Measurements from ENCODE around the gene IL15RA. TPM values are rescaled to one million over a fixed set of nuclear protein-coding genes. Genes with fewer than 3 reads are reported as not detected.

The IL15RA gene
- total and polyA plus RNA-seq, 2 donors (not counting 1 experiment from before 2014, with no cell fraction given): 9.3 to 9.6 TPM

GRCh38 chr10:5919568-5919967, 57.8 kb downstream of the IL15RA start:
- Histone ChIP-seq H4K20me1 (ENCODE audit: control insufficient read depth, insufficient read depth, low read length, poor library complexity, severe bottlenecking) (peaks cover 4% of the 10 kb centered on the region), H3K4me3 (ENCODE audit: control extremely low read depth in 1 of 5, extremely low read depth in 1 of 5, insufficient read depth in 1 of 5, low read depth in 2 of 5, low read length in 4 of 5) (no peak overlapping the region), H3K27ac (ENCODE audit: low read length in 2 of 2) (no peak overlapping the region), H3K4me2 (replicated peaks; ENCODE audit: low read depth, low read length, poor library complexity, severe bottlenecking) (no peak overlapping the region), H3K79me2 (ENCODE audit: control insufficient read depth, insufficient read depth, low read length) (no peaks in the 10 kb centered on the region), H3K9ac (ENCODE audit: low read length) (no peak overlapping the region), H3K4me1 (ENCODE audit: control insufficient read depth in 2 of 2, insufficient read depth in 2 of 2, low read length in 2 of 2) (no peaks in the 10 kb centered on the region), H3K27me3 (replicated peaks in 1 of 4; ENCODE audit: control extremely low read depth in 1 of 4, control insufficient read depth in 3 of 4, insufficient read depth in 4 of 4, low read length in 3 of 4) (no peaks in the 10 kb centered on the region), H2AFZ (ENCODE audit: insufficient read depth, low read depth, low read length, poor library complexity, severe bottlenecking) (no peak overlapping the region), H3K9me3 (ENCODE audit: control extremely low read depth in 1 of 3, control insufficient read depth in 2 of 3, insufficient read depth in 1 of 3, low read length in 2 of 3) (no peaks in the 10 kb centered on the region), H3K36me3 (replicated peaks in 1 of 2; ENCODE audit: control extremely low read depth in 1 of 2, control insufficient read depth in 1 of 2, extremely low read depth in 1 of 2, insufficient read depth in 2 of 2, low read length in 1 of 2) (peaks cover 10 to 93% of the 10 kb centered on the region in 2 experiments)
- Mint-ChIP-seq H3K4me1 (no peaks in the 10 kb centered on the region), H3K27me3 (no peaks in the 10 kb centered on the region), H3K27ac (no peak overlapping the region), H3K9me3 (ENCODE audit: insufficient read depth) (no peaks in the 10 kb centered on the region), H3K4me3 (no peak overlapping the region)
- 100% methylated on average over 1 of the region's 7 CpGs for WGBS (ENCODE audit: insufficient coverage)
- CTCF ChIA-PET: no interaction called here
- TF ChIP-seq EZH2 (IDR thresholded peaks at IDR 0.05; ENCODE audit: borderline replicate concordance, insufficient read depth, low read depth, low read length, poor library complexity, severe bottlenecking) (no peak), CTCF (IDR thresholded peaks at IDR 0.05) (no peak)
- DNase-seq: no peak
- ATAC-seq (ENCODE audit: low read depth): no peak
- POLR2A ChIA-PET: no interaction called here
- intact Hi-C loops (cut with micrococcal nuclease): no loop called here

- 100% methylated on average over 1 of the region's 4 CpGs for WGBS (ENCODE audit: insufficient coverage)
- TF ChIP-seq CTCF (IDR thresholded peaks at IDR 0.05) (no peak), EZH2 (IDR thresholded peaks at IDR 0.05; ENCODE audit: borderline replicate concordance, insufficient read depth, low read depth, low read length, poor library complexity, severe bottlenecking) (no peak)
- peaks cover 4% of the 10 kb centered on the region for H4K20me1 ChIP-seq (ENCODE audit: control insufficient read depth, insufficient read depth, low read length, poor library complexity, severe bottlenecking)
These were observed 58.6 kb downstream of the IL15RA start for GRCh38 chr10:5918763-5919162.

More at GRCh38 chr10:5918763-5919162, 58.6 kb downstream of the IL15RA start:
- DNase-seq (no peak), ATAC-seq (ENCODE audit: low read depth) (no peak)
- ChIA-PET POLR2A (no interaction called here), CTCF (no interaction called here)
- Mint-ChIP-seq H3K9me3 (ENCODE audit: insufficient read depth) (no peaks in the 10 kb centered on the region), H3K4me3 (no peak overlapping the region), H3K27ac (no peak overlapping the region), H3K4me1 (no peaks in the 10 kb centered on the region), H3K27me3 (no peaks in the 10 kb centered on the region)
- Histone ChIP-seq H3K79me2 (ENCODE audit: control insufficient read depth, insufficient read depth, low read length) (no peaks in the 10 kb centered on the region), H3K4me2 (replicated peaks; ENCODE audit: low read depth, low read length, poor library complexity, severe bottlenecking) (no peak overlapping the region), H3K4me1 (ENCODE audit: control insufficient read depth in 2 of 2, insufficient read depth in 2 of 2, low read length in 2 of 2) (no peaks in the 10 kb centered on the region), H3K36me3 (replicated peaks in 1 of 2; ENCODE audit: control extremely low read depth in 1 of 2, control insufficient read depth in 1 of 2, extremely low read depth in 1 of 2, insufficient read depth in 2 of 2, low read length in 1 of 2) (peaks cover 16 to 93% of the 10 kb centered on the region in 2 experiments), H2AFZ (ENCODE audit: insufficient read depth, low read depth, low read length, poor library complexity, severe bottlenecking) (no peak overlapping the region), H3K9me3 (ENCODE audit: control extremely low read depth in 1 of 3, control insufficient read depth in 2 of 3, insufficient read depth in 1 of 3, low read length in 2 of 3) (no peaks in the 10 kb centered on the region), H3K27ac (ENCODE audit: low read length in 2 of 2) (no peak overlapping the region), H3K9ac (ENCODE audit: low read length) (no peak overlapping the region), H3K4me3 (ENCODE audit: control extremely low read depth in 1 of 5, extremely low read depth in 1 of 5, insufficient read depth in 1 of 5, low read depth in 2 of 5, low read length in 4 of 5) (no peak overlapping the region), H3K27me3 (replicated peaks in 1 of 4; ENCODE audit: control extremely low read depth in 1 of 4, control insufficient read depth in 3 of 4, insufficient read depth in 4 of 4, low read length in 3 of 4) (no peaks in the 10 kb centered on the region)
- intact Hi-C loops (cut with micrococcal nuclease): no loop called here

Measured in B cell (primary cell).